Measurements from ENCODE around the gene SLC49A3.

DNA sequence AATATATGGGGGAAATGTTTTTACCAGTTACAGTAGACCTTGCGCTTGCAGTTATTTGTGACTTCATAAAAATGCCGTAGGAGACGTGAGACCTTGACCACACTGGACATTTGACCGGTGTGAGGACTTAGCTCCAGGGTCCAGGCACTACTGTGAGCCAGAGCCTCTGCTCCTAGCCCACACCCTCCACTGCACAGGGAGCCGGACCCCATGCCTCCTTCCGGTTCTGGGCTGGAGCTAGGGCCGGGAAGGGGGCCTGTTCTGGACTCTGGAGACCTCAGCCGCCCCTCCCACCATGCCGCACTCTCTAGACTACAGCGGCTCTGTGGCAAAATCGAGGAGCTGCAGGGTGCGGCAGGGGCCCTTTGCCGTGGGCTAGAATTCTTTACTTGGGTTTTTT is 22.0 kb upstream of the SLC49A3 start:
- no peak for TF ChIP-seq EZH2 (IDR thresholded peaks at IDR 0.05; ENCODE audit: borderline replicate concordance, low read length)
- TF ChIP-seq, protein P1, sequence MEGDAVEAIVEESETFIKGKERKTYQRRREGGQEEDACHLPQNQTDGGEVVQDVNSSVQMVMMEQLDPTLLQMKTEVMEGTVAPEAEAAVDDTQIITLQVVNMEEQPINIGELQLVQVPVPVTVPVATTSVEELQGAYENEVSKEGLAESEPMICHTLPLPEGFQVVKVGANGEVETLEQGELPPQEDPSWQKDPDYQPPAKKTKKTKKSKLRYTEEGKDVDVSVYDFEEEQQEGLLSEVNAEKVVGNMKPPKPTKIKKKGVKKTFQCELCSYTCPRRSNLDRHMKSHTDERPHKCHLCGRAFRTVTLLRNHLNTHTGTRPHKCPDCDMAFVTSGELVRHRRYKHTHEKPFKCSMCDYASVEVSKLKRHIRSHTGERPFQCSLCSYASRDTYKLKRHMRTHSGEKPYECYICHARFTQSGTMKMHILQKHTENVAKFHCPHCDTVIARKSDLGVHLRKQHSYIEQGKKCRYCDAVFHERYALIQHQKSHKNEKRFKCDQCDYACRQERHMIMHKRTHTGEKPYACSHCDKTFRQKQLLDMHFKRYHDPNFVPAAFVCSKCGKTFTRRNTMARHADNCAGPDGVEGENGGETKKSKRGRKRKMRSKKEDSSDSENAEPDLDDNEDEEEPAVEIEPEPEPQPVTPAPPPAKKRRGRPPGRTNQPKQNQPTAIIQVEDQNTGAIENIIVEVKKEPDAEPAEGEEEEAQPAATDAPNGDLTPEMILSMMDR (conservative IDR thresholded peaks at IDR 0.05 in 1 of 2, IDR thresholded peaks at IDR 0.05 in 1 of 2; ENCODE audit: extremely low read depth in 1 of 2, insufficient read depth in 1 of 2, low read depth in 1 of 2, low read length in 2 of 2) = no peak

Measured in mammary epithelial cell (primary cell).